ENCODE data around the gene GPATCH4.
"Not testable (repeated sequence)": the region's sequence is repeated elsewhere in the genome, so short reads cannot be mapped to it uniquely, and the experiment has no call there.

GPATCH4 gene

GRCh38 chr1:156640842-156641706 is 39.8 kb upstream of the GPATCH4 start:
- TF ChIP-seq ZNF274 (IDR thresholded peaks at IDR 0.05; ENCODE audit: low read depth, low read length) = no peak
- H3K4me3 ChIP-seq (ENCODE audit: low read length) = no peak overlapping the region

GRCh38 chr1:156639601-156640101 is 38.4 kb upstream of the GPATCH4 start:
- H3K4me3 ChIP-seq (ENCODE audit: low read length) = no peak overlapping the region
- TF ChIP-seq ZNF274 (IDR thresholded peaks at IDR 0.05; ENCODE audit: low read depth, low read length) = no peak

GRCh38 chr1:156638189-156638985 is 37.1 kb upstream of the GPATCH4 start:
- H3K4me3 ChIP-seq (ENCODE audit: low read length) = no peak overlapping the region
- TF ChIP-seq ZNF274 (IDR thresholded peaks at IDR 0.05; ENCODE audit: low read depth, low read length) = no peak

GRCh38 chr1:156632355-156632754 is 31.1 kb upstream of the GPATCH4 start:
- TF ChIP-seq ZNF274 (IDR thresholded peaks at IDR 0.05; ENCODE audit: low read depth, low read length) = no peak
- H3K4me3 ChIP-seq (ENCODE audit: low read length) = no peak overlapping the region

- H3K4me3 ChIP-seq (ENCODE audit: low read length) = not testable (repeated sequence)
These were observed 29.9 kb upstream of the GPATCH4 start for GRCh38 chr1:156631152-156631551.

- no peak for TF ChIP-seq ZNF274 (IDR thresholded peaks at IDR 0.05; ENCODE audit: low read depth, low read length)
- H3K4me3 ChIP-seq (ENCODE audit: low read length) = no peak overlapping the region
These were observed 28.7 kb upstream of the GPATCH4 start for GRCh38 chr1:156629823-156630449.

- no peak for TF ChIP-seq ZNF274 (IDR thresholded peaks at IDR 0.05; ENCODE audit: low read depth, low read length)
- no peak overlapping the region for H3K4me3 ChIP-seq (ENCODE audit: low read length)
These were observed 26.1 kb upstream of the GPATCH4 start for GRCh38 chr1:156627313-156627880.

GRCh38 chr1:156626079-156626438 is 24.8 kb upstream of the GPATCH4 start:
- no peak for TF ChIP-seq ZNF274 (IDR thresholded peaks at IDR 0.05; ENCODE audit: low read depth, low read length)
- H3K4me3 ChIP-seq (ENCODE audit: low read length) = no peak overlapping the region

GRCh38 chr1:156625436-156626078 is 24.3 kb upstream of the GPATCH4 start:
- no peak overlapping the region for H3K4me3 ChIP-seq (ENCODE audit: low read length)
- TF ChIP-seq ZNF274 (IDR thresholded peaks at IDR 0.05; ENCODE audit: low read depth, low read length) = no peak

GRCh38 chr1:156624814-156625435 is 23.6 kb upstream of the GPATCH4 start:
- no peak overlapping the region for H3K4me3 ChIP-seq (ENCODE audit: low read length)
- TF ChIP-seq ZNF274 (IDR thresholded peaks at IDR 0.05; ENCODE audit: low read depth, low read length) = no peak

GRCh38 chr1:156623946-156624813 is 22.9 kb upstream of the GPATCH4 start:
- no peak for TF ChIP-seq ZNF274 (IDR thresholded peaks at IDR 0.05; ENCODE audit: low read depth, low read length)
- H3K4me3 ChIP-seq (ENCODE audit: low read length) = no peak overlapping the region

GRCh38 chr1:156622581-156623297 is 21.5 kb upstream of the GPATCH4 start:
- no peak overlapping the region for H3K4me3 ChIP-seq (ENCODE audit: low read length)
- TF ChIP-seq ZNF274 (IDR thresholded peaks at IDR 0.05; ENCODE audit: low read depth, low read length) = no peak
